HEK293 (cell line): Measurements from ENCODE around the gene ZC3H7B.
A peak's percentile ranks its signal among the peaks of the same experiment; 100 is the strongest.

Experiments used
- CTCF ChIA-PET: fragments of 350-600 bp; formaldehyde crosslinking; extraction: SDS; loops from one replicate; lab custom pipeline; 2021; ENCODE audit warnings: antibody characterized with exemption; lab: Yijun Ruan, JAX
- POLR2A ChIA-PET: fragments of 300-600 bp; formaldehyde crosslinking; extraction: SDS; loops from one replicate; lab custom pipeline; 2020; ENCODE audit warnings: antibody characterized with exemption, inconsistent platforms; lab: Yijun Ruan, JAX
- H3K27ac ChIP-seq: fragments of 200-500 bp; sonication (Bioruptor generic); 2 replicates; pipeline ENCODE4 v1.5.1; 2014; ENCODE audit warnings: low read depth, low read length, control low read depth, inconsistent platforms; ENCODE audit errors: extremely low read depth
- H3K36me3 ChIP-seq, 2 experiments: fragments of 200-500 bp in 1 of 2; sonication (Bioruptor generic) in 1 of 2; 1 replicate in 1 of 2; 2 replicates in 1 of 2; pipeline ENCODE4 v1.5.1; 2014 to 2017; ENCODE audit warnings: inconsistent platforms in 2 of 2, low read length in 2 of 2; ENCODE audit not compliant: control insufficient read depth in 2 of 2, insufficient read depth in 1 of 2
- H3K4me1 ChIP-seq: fragments of 200-500 bp; sonication (Bioruptor generic); 2 replicates; pipeline ENCODE4 v1.5.1; 2014; ENCODE audit warnings: mild to moderate bottlenecking, low read length, inconsistent platforms; ENCODE audit not compliant: control insufficient read depth, insufficient read depth
- H3K4me3 ChIP-seq: 2 replicates; pipeline ENCODE4 v1.5.1; 2011; ENCODE audit warnings: low read depth, mild to moderate bottlenecking, control low read depth, low read length, moderate library complexity
- H3K9me3 ChIP-seq: fragments of 200-500 bp; sonication (Bioruptor generic); 2 replicates; pipeline ENCODE4 v1.5.1; 2014; ENCODE audit warnings: low read depth, low read length, inconsistent platforms; ENCODE audit not compliant: control insufficient read depth, insufficient read depth
- BCL6B ChIP-seq: fragments of 450-650 bp; formaldehyde crosslinking; IDR thresholded peaks from 2 replicates; pipeline ENCODE4 v1.5.1; 2017; ENCODE audit warnings: missing biosample characterization, missing genetic modification characterization
- GFI1B ChIP-seq: fragments of 450-650 bp; formaldehyde crosslinking; IDR thresholded peaks from 2 replicates; pipeline ENCODE4 v1.5.1; 2016; ENCODE audit warnings: missing biosample characterization, missing genetic modification characterization
- GLIS2 ChIP-seq: fragments of 450-650 bp; formaldehyde crosslinking; IDR thresholded peaks from 2 replicates; pipeline ENCODE4 v1.5.1; 2016; ENCODE audit warnings: missing biosample characterization, missing genetic modification characterization
- PATZ1 ChIP-seq: fragments of 450-650 bp; formaldehyde crosslinking; IDR thresholded peaks from 2 replicates; pipeline ENCODE4 v1.5.1; 2016; ENCODE audit warnings: missing biosample characterization, missing genetic modification characterization
- SCRT2 ChIP-seq: fragments of 450-650 bp; formaldehyde crosslinking; IDR thresholded peaks from 2 replicates; pipeline ENCODE4 v1.5.1; 2016; ENCODE audit warnings: missing biosample characterization, missing genetic modification characterization
- SP2 ChIP-seq: fragments of 450-650 bp; formaldehyde crosslinking; IDR thresholded peaks from 2 replicates; pipeline ENCODE4 v1.5.1; 2016; ENCODE audit warnings: missing biosample characterization, missing genetic modification characterization
- SP7 ChIP-seq: fragments of 450-650 bp; formaldehyde crosslinking; IDR thresholded peaks from 2 replicates; pipeline ENCODE4 v1.5.1; 2016; ENCODE audit warnings: missing biosample characterization, missing genetic modification characterization
- ZBTB26 ChIP-seq: fragments of 450-650 bp; formaldehyde crosslinking; optimal IDR thresholded peaks from 2 replicates; pipeline ENCODE3; 2016; ENCODE audit warnings: missing biosample characterization, mild to moderate bottlenecking, missing genetic modification characterization
- ZEB2 ChIP-seq: fragments of 450-650 bp; formaldehyde crosslinking; IDR thresholded peaks from 2 replicates; pipeline ENCODE4 v1.5.1; 2016; ENCODE audit warnings: missing biosample characterization, missing genetic modification characterization
- ZNF169 ChIP-seq: fragments of 450-650 bp; formaldehyde crosslinking; IDR thresholded peaks from 2 replicates; pipeline ENCODE4 v1.5.1; 2016; ENCODE audit warnings: missing biosample characterization, missing genetic modification characterization
- ZNF184 ChIP-seq: fragments of 450-650 bp; IDR thresholded peaks from 2 replicates; pipeline ENCODE4 v1.5.1; 2018; ENCODE audit warnings: missing biosample characterization, mild to moderate bottlenecking, missing genetic modification characterization
- ZNF24 ChIP-seq: fragments of 450-650 bp; formaldehyde crosslinking; IDR thresholded peaks from 2 replicates; pipeline ENCODE4 v1.5.1; 2016; ENCODE audit warnings: missing biosample characterization, missing genetic modification characterization
- ZNF335 ChIP-seq: fragments of 450-650 bp; formaldehyde crosslinking; conservative IDR thresholded peaks from 2 replicates; pipeline ENCODE4 v1.5.1; 2016; ENCODE audit warnings: missing biosample characterization, missing genetic modification characterization
- ZNF510 ChIP-seq: fragments of 450-650 bp; formaldehyde crosslinking; IDR thresholded peaks from 2 replicates; pipeline ENCODE4 v1.5.1; 2018; ENCODE audit warnings: mild to moderate bottlenecking, missing genetic modification characterization, missing biosample characterization; ENCODE audit not compliant: insufficient replicate concordance
- ZNF610 ChIP-seq: fragments of 450-650 bp; formaldehyde crosslinking; IDR thresholded peaks from 2 replicates; pipeline ENCODE4 v1.5.1; 2016; ENCODE audit warnings: missing biosample characterization, missing genetic modification characterization, borderline replicate concordance
- ZNF626 ChIP-seq: fragments of 450-650 bp; sonication (Bioruptor Pico); formaldehyde crosslinking; IDR thresholded peaks from 2 replicates; pipeline ENCODE4 v1.5.1; 2018; ENCODE audit warnings: missing biosample characterization, missing genetic modification characterization, inconsistent platforms
- ZNF658 ChIP-seq: fragments of 450-650 bp; formaldehyde crosslinking; IDR thresholded peaks from 2 replicates; pipeline ENCODE4; 2016; ENCODE audit warnings: missing biosample characterization, missing genetic modification characterization
- ZNF692 ChIP-seq: fragments of 450-650 bp; formaldehyde crosslinking; IDR thresholded peaks from 2 replicates; pipeline ENCODE4 v1.5.1; 2016; ENCODE audit warnings: missing biosample characterization, missing genetic modification characterization
- ZNF777 ChIP-seq: fragments of 450-650 bp; formaldehyde crosslinking; IDR thresholded peaks from 2 replicates; pipeline ENCODE4 v1.5.1; 2017; ENCODE audit warnings: missing biosample characterization, missing genetic modification characterization, borderline replicate concordance

ZC3H7B gene

GRCh38 chr22:41302811-41303210 is 1.5 kb downstream of the ZC3H7B start:
- peaks cover 0 to 15% of the 10 kb centered on the region in 2 experiments; a peak in 2 of 3 replicates for H3K36me3 ChIP-seq
- no peaks in the 10 kb centered on the region for H3K9me3 ChIP-seq
- ChIA-PET CTCF (interaction anchor here (0.6 to 1.5 kb wide), 2 partner anchors 58 to 59 kb away, joined by 3 read pairs; no protein-coding TSS in a partner anchor), POLR2A (interaction anchor here (0.6 to 1.0 kb wide), 3 partner anchors 79 to 287 kb away, joined by 3 read pairs; partner anchors contain the start of genes PMM1 and TEF)
- H3K4me3 ChIP-seq, result peak overlapping the region; percentile 82
- H3K27ac ChIP-seq, result peak overlapping the region; percentile 93
- H3K4me1 ChIP-seq, result peaks cover 4% of the 10 kb centered on the region; the same call in 1 of the 2 replicates
- TF ChIP-seq SCRT2 (tag by site-specific recombination), result 0 out of 2 replicates have a peak, but pooled peaks have one; percentile 49
- TF ChIP-seq ZNF335, result 0 out of 2 replicates have a peak, but pooled peaks have one; percentile 22
- TF ChIP-seq ZNF24, result no peak
- TF ChIP-seq ZNF169 (tag by site-specific recombination), result no peak

GRCh38 chr22:41305646-41306045 is 4.3 kb downstream of the ZC3H7B start:
- no peak overlapping the region; the same call in 1 of the 2 replicates for H3K27ac ChIP-seq
- TF ChIP-seq SP2 (tag by site-specific recombination) (peak; percentile 34), ZNF658 (tag by site-specific recombination) (no peak), BCL6B (tag by site-specific recombination) (no peak), SP7 (peak; percentile 67), ZNF510 (tag by site-specific recombination) (no peak), ZEB2 (tag by site-specific recombination) (0 out of 2 replicates have a peak, but pooled peaks have one; percentile 36), ZBTB26 (no peak), ZNF692 (tag by site-specific recombination) (no peak), PATZ1 (tag by site-specific recombination) (no peak), ZNF626 (no peak), GLIS2 (no peak), ZNF610 (tag by site-specific recombination) (no peak), ZNF777 (tag by site-specific recombination) (no peak), GFI1B (tag by site-specific recombination) (no peak), ZNF184 (tag by site-specific recombination) (no peak)
- TF ChIP-seq, all 188 proteins: peak for 3
- Histone ChIP-seq H3K36me3 (peaks cover 0 to 19% of the 10 kb centered on the region in 2 experiments; a peak in 2 of 3 replicates), H3K9me3 (no peaks in the 10 kb centered on the region), H3K4me1 (peaks cover 4% of the 10 kb centered on the region; the same call in 1 of the 2 replicates), H3K4me3 (no peak overlapping the region)
- POLR2A ChIA-PET, result interaction anchor here (0.6 to 1.0 kb wide), 2 partner anchors 30 to 41 kb away, joined by 3 to 4 read pairs; no protein-coding TSS in a partner anchor
- CTCF ChIA-PET, result no interaction called here
